Measurements from ENCODE around the gene TRRAP.
A peak's percentile ranks its signal among the peaks of the same experiment; 100 is the strongest.

TRRAP gene

DNA sequence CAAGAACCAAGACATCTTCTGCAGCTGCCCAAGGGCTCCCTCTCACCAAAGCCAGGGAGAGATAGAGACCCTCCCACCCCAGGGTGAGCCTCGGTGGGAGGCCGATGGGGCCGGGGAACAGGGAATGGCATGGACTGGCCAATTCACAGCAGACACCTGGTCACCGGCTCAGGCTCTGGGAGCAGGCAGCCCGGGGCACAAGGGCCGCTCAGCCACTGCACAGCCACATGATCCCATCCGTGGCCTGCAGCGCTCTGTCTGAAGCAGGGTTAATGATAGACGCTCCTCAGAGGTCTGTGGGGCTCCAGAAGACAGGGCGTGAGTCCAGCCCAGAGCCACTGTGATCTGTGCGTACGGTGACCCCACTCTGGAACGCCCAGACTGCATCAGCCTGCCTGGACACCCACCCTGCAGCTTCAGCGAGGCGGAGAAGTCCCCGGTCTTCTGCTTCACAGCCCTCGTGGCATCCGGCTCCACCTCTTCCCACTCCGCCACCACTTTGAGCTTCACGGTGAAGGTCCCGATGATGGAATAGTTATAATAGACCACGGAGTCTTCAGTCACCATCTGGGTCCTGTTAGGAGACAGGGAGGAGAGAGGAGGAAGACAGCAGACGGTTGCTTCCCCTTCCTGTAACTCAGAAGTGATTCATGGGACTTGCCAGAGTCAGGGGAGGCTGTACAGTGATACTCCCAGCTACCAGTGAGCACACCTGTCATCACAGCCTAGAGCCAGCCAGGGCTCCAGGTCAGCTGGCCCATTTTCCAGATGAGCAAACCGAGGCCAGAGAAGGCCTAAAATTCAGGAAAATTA lies 22.5 kb upstream of the TRRAP start:
- Mint-ChIP-seq H3K4me1 (ENCODE audit: low read depth) (peaks cover 10% of the 10 kb centered on the region), H3K27ac (no peak overlapping the region), H3K4me3 (no peak overlapping the region), H3K36me3 (ENCODE audit: low read depth) (no peaks in the 10 kb centered on the region), H3K9me3 (no peaks in the 10 kb centered on the region), H3K27me3 (peaks cover 15% of the 10 kb centered on the region)
- intact Hi-C loops (cut with micrococcal nuclease) = no loop called here

DNA sequence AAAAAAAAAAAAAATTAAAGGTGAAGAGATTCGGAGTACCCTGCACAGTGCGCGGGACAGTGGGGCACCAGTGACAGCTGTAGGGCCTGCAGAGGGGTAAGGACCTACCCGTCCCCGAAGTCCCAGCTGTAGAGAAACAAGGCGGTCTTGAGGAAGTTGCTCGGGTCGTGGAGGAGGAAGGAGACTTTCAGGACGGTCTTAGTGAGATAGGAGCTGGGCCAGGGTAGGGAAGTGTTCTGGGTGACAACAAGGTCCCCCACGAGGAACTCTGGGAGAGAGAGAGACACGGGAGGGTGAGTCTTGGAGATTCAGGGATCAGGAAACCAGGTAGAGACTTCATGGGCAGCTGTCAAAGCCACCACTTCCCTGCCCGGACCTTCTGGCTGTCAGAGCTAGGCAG lies 18.3 kb upstream of the TRRAP start:
- Mint-ChIP-seq H3K27ac (no peak overlapping the region), H3K4me1 (ENCODE audit: low read depth) (peaks cover 24% of the 10 kb centered on the region), H3K9me3 (no peaks in the 10 kb centered on the region), H3K4me3 (no peak overlapping the region), H3K36me3 (ENCODE audit: low read depth) (no peaks in the 10 kb centered on the region), H3K27me3 (peaks cover 33% of the 10 kb centered on the region)
- intact Hi-C loops (cut with micrococcal nuclease) = no loop called here

DNA sequence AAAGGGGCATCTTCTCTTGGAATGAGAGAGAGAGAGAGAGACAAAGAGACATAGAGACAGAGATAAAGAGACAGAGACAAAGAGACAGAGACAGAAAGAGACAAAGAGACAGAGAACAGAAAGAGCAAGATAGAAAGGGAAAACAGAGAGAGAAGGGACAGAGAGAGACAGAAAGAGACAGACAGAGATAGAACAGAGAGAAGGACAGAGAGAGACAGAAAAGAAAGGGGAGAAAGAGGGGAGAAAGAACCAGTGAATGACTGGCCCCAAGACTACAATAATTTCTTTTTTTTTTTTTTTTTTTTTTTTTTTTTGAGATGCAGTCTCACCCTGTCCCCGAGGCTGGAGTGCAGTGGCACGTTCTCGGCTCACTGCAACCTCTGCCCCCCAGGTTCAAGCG lies 16.1 kb upstream of the TRRAP start:
- H3K4me3 Mint-ChIP-seq = no peak overlapping the region
- no peaks in the 10 kb centered on the region for H3K36me3 Mint-ChIP-seq (ENCODE audit: low read depth)
- H3K27ac Mint-ChIP-seq = no peak overlapping the region
- H3K4me1 Mint-ChIP-seq (ENCODE audit: low read depth) = peaks cover 27% of the 10 kb centered on the region
- no peaks in the 10 kb centered on the region for H3K9me3 Mint-ChIP-seq
- intact Hi-C loops (cut with micrococcal nuclease) = no loop called here
- peaks cover 45% of the 10 kb centered on the region for H3K27me3 Mint-ChIP-seq

DNA sequence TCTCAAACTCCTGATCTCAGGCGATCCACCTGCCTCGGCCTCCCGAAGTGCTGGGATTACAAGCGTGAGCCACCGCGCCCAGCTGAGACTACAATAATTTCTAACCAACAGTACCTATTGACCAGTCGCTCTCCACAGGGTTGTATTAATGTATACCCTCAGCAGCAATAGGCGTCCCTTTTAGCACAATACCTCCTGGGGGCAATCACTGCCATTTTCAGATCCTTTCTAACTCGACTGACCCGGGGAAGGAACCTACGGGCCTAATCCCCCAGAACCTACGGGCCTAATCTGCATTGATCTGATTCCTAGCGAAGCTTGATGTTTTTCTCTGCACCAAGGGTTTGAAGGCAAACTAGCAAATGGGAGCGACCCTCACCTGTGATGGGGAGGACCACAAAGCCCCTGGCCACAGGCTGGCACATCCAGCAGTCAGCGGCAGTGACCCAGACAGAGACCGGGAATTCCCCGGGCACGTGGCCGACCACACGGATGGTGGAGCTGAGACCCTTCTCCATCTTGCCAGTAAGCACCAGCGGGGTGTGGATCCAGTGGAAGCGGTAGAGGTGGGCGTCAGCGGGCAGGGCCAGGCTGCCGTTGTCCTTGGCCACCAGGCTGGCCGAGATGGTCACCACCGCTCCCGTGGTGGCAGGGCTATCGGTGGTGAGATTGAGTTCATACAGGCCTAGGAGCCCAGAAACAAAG lies 15.5 kb upstream of the TRRAP start:
- Mint-ChIP-seq H3K4me3 (no peak overlapping the region), H3K27me3 (peaks cover 52% of the 10 kb centered on the region), H3K27ac (no peak overlapping the region), H3K9me3 (no peaks in the 10 kb centered on the region), H3K36me3 (ENCODE audit: low read depth) (no peaks in the 10 kb centered on the region), H3K4me1 (ENCODE audit: low read depth) (peaks cover 27% of the 10 kb centered on the region)
- intact Hi-C loops (cut with micrococcal nuclease) = no loop called here

DNA sequence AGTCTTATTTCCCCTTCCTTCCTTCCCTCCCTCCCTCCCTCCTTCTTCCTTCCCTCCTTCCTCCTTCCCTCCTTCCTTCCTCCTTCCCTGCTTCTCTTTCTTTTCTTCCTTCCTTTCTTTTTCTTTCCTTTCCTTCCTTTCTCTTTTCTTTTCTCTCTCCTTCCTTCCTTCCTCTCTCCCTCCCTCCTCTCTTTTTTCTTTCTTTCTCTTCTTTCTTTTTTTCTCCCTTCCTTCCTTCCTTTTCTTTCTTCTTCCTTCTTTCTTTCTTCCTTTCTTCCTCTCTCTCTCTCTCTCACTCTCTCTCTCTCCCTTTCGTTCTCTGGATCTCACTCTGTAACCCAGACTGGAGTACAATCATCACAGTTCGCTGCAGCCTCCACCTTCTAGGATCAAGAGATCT lies 14.7 kb upstream of the TRRAP start:
- intact Hi-C loops (cut with micrococcal nuclease) = no loop called here
- H3K9me3 Mint-ChIP-seq = no peaks in the 10 kb centered on the region
- no peak overlapping the region for H3K27ac Mint-ChIP-seq
- H3K27me3 Mint-ChIP-seq = peaks cover 53% of the 10 kb centered on the region
- H3K36me3 Mint-ChIP-seq (ENCODE audit: low read depth) = no peaks in the 10 kb centered on the region
- H3K4me1 Mint-ChIP-seq (ENCODE audit: low read depth) = peaks cover 27% of the 10 kb centered on the region
- H3K4me3 Mint-ChIP-seq = no peak overlapping the region

DNA sequence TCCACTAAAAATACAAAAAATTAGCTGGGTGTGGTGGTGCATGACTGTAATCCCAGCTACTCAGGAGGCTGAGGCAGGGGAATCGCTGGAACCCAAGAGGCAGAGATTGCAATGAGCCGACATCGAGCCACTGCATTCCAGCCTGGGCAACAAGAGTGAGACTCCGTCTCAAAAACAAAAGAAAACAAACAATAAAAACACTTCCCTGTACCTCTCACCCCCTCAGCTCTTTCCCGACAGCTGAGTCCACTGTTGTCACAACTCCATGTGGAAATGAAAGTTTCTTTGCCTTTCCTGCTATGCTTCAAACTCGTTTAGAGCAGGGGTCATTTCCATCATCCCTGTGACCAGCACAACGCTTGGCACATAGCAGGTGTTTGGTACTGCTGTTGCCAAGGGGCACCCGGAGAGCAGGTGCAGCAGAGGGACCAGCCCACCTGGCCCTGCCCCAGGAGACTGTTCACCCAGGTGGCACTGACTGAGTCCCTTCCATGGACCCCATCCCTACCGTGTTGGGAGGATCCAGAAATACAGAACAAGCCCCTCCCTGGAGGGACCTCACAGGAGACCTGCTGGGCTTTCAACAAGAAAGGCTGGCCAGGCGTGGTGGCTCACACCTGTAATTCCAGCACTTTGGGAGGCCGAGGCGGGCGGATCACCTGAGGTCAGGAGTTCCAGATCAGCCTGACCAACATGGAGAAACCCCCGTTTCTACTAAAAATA lies 13.4 kb upstream of the TRRAP start:
- Mint-ChIP-seq H3K27me3 (peaks cover 60% of the 10 kb centered on the region), H3K36me3 (ENCODE audit: low read depth) (no peaks in the 10 kb centered on the region), H3K4me1 (ENCODE audit: low read depth) (peaks cover 25% of the 10 kb centered on the region), H3K9me3 (no peaks in the 10 kb centered on the region), H3K4me3 (no peak overlapping the region), H3K27ac (peak overlapping the region; percentile 48)
- intact Hi-C loops (cut with micrococcal nuclease) = no loop called here

DNA sequence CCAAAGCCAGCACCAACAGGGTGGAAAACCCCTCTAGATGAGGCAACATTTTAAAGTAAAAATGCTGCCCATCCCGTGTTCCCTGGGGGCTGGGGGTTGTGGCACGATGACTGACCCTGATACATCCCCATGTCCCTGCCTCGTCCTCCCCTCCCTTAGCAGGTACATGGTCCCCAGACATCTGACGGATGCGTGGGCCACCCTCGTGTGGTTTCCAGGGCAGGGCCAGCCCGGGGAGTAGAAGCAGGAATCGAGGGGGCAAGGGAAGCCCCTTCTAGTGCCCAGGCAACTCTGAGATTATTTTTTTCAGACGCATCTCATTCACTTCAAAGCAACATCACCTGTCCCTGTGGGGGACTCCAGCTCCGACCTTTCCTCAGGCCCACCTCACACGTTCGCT lies 12.0 kb upstream of the TRRAP start:
- H3K27me3 Mint-ChIP-seq = peaks cover 69% of the 10 kb centered on the region
- no peaks in the 10 kb centered on the region for H3K9me3 Mint-ChIP-seq
- no peak overlapping the region for H3K4me3 Mint-ChIP-seq
- H3K36me3 Mint-ChIP-seq (ENCODE audit: low read depth) = no peaks in the 10 kb centered on the region
- peaks cover 30% of the 10 kb centered on the region for H3K4me1 Mint-ChIP-seq (ENCODE audit: low read depth)
- intact Hi-C loops (cut with micrococcal nuclease) = no loop called here
- no peak overlapping the region for H3K27ac Mint-ChIP-seq

DNA sequence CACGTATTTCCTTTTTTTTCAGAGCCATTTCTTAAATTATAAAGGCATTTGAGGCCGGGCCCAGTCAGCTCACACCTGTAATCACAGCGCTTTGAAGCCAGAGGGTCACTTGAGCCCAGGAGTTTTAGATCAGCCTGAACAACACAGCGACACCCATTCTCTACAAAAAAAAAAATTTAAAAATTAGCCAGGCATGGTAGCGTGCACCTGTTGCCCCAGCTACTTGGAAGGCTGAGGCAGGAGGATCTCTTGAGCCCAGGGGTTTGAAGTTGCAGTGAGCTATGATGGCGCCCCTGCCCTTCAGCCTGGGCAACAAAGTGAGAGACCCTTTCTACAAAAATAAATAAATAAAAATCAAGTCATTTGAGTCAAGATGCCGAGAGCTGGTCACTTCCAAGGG lies 11.6 kb upstream of the TRRAP start:
- no peaks in the 10 kb centered on the region for H3K36me3 Mint-ChIP-seq (ENCODE audit: low read depth)
- H3K27ac Mint-ChIP-seq = no peak overlapping the region
- H3K4me1 Mint-ChIP-seq (ENCODE audit: low read depth) = peaks cover 30% of the 10 kb centered on the region
- intact Hi-C loops (cut with micrococcal nuclease) = no loop called here
- peaks cover 71% of the 10 kb centered on the region for H3K27me3 Mint-ChIP-seq
- H3K4me3 Mint-ChIP-seq = no peak overlapping the region
- H3K9me3 Mint-ChIP-seq = no peaks in the 10 kb centered on the region

DNA sequence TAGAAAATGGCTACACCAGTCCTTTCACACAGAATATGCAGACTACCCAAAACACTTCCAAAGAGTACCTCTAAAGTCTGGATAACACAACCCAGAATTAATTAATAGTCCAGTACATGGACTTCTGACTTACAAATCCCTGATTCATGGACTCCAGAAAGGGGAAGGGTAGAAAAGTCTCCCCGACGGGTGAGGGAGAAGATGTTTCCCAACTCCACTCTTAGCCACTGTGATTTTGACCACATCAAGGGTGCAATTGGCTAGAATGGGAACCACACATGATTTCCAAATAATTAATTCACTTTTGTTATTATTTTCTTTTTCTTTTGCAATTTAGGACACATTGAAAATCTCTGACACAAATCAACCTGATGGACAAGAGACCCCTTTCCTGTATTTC lies 9.9 kb upstream of the TRRAP start:
- H3K27ac Mint-ChIP-seq = no peak overlapping the region
- H3K27me3 Mint-ChIP-seq = peaks cover 67% of the 10 kb centered on the region
- intact Hi-C loops (cut with micrococcal nuclease) = no loop called here
- H3K4me1 Mint-ChIP-seq (ENCODE audit: low read depth) = peaks cover 30% of the 10 kb centered on the region
- H3K9me3 Mint-ChIP-seq = no peaks in the 10 kb centered on the region
- H3K4me3 Mint-ChIP-seq = no peak overlapping the region
- H3K36me3 Mint-ChIP-seq (ENCODE audit: low read depth) = no peaks in the 10 kb centered on the region

DNA sequence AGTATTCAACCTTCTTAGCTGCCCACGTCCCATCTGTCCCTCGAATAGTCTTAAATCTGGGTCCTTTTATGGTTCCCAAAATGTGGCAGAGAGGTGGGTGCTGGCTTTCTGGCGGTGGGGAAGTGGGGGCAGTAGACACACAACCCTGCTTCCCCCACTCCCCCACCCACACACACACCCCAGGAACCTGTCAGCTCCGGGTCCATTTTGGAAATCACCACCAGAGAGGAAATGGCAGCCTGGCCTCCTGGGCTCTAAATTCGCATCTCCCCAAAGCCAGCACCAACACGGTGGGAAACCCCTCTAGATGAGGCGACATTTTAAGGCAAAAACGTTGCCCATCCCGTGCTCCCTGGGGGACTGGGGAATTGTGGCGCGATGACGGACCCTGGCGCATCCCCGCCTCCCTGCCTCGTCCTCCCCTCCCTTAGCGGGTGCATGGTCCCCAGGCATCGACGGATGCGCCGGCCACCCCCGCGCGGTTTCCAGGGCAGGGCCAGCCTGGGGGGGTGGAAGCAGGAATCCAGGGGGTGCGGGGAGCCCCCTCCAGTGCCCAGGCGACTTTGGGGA lies 9.2 kb upstream of the TRRAP start:
- Mint-ChIP-seq H3K4me1 (ENCODE audit: low read depth) (peaks cover 24% of the 10 kb centered on the region), H3K36me3 (ENCODE audit: low read depth) (no peaks in the 10 kb centered on the region), H3K9me3 (no peaks in the 10 kb centered on the region), H3K27me3 (peaks cover 68% of the 10 kb centered on the region), H3K4me3 (peak overlapping the region; percentile 49), H3K27ac (no peak overlapping the region)
- intact Hi-C loops (cut with micrococcal nuclease) = no loop called here

DNA sequence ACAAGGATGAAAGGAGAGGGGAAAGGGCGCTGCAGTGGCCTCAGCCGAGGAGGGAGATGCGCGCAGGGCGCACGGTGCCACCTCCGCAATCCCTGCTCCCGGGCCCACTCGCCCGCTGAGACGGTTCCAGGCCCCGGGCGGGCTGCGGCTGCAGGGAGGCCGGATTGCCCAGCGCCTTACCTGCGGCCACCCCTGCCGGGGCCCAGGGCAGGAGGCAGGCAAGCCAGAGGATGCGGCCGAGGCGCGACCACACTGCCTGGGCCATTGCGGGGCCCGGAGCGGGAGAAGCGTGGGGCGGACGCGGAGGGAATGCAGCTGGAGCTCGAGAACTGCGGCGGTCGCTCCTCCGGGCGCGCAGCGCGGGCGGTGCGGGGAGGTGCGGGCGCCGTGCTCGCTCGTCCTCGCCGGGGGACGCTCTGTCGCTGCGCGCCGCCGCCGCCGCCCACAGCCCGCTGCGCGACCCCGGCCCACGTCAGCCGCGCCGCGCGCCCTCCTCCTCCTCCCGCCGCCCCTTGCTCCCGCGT lies 8.7 kb upstream of the TRRAP start, which contains the start of gene TMEM130:
TMEM130 (minus strand) TSS at position 418 of the 524 bp plus-strand sequence; CDS start at position 265, 153 bp downstream.
- H3K9me3 Mint-ChIP-seq = no peaks in the 10 kb centered on the region
- peaks cover 65% of the 10 kb centered on the region for H3K27me3 Mint-ChIP-seq
- H3K36me3 Mint-ChIP-seq (ENCODE audit: low read depth) = no peaks in the 10 kb centered on the region
- H3K27ac Mint-ChIP-seq = peak within 1 kb of the TSS; percentile 78
- H3K4me3 Mint-ChIP-seq = peak within 1 kb of the TSS; percentile 79
- intact Hi-C loops (cut with micrococcal nuclease) = loop anchor here (5.0 to 10.0 kb wide), 2 partner anchors 585 to 747 kb away; partner anchors contain the start of gene BRI3
- H3K4me1 Mint-ChIP-seq (ENCODE audit: low read depth) = peaks cover 20% of the 10 kb centered on the region

DNA sequence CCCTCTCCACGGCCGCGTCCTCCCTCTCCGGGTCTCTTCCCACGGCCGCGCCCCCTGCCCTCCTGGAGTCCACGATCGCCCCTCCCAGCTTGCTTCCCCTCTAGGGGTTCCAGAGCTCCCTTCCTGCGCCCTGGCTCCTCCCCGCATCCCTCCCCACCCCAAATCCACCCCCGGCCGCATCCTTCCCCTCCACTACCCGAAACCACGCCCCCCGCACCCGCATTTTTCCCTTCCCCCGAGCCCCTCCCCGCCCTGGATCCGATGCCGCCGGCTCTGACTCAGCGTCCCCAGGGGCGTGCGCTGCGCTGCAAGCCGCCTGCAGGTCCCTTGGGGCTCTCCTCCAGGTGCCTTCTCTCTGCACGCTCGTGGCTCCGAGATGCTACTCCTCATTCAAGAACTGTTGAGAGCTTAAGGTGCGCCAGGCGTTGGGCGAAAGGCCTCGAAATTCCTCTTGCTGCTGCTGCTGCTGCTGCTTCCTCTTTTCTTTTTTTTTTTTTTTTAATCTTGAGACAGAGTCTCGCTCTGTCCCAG lies 8.1 kb upstream of the TRRAP start:
- Mint-ChIP-seq H3K27ac (peak overlapping the region; percentile 78), H3K4me3 (peak overlapping the region; percentile 79), H3K9me3 (no peaks in the 10 kb centered on the region), H3K4me1 (ENCODE audit: low read depth) (peaks cover 14% of the 10 kb centered on the region), H3K36me3 (ENCODE audit: low read depth) (no peaks in the 10 kb centered on the region), H3K27me3 (peaks cover 64% of the 10 kb centered on the region)
- intact Hi-C loops (cut with micrococcal nuclease) = loop anchor here (5.0 to 10.0 kb wide), 2 partner anchors 585 to 748 kb away; partner anchors contain the start of gene BRI3

DNA sequence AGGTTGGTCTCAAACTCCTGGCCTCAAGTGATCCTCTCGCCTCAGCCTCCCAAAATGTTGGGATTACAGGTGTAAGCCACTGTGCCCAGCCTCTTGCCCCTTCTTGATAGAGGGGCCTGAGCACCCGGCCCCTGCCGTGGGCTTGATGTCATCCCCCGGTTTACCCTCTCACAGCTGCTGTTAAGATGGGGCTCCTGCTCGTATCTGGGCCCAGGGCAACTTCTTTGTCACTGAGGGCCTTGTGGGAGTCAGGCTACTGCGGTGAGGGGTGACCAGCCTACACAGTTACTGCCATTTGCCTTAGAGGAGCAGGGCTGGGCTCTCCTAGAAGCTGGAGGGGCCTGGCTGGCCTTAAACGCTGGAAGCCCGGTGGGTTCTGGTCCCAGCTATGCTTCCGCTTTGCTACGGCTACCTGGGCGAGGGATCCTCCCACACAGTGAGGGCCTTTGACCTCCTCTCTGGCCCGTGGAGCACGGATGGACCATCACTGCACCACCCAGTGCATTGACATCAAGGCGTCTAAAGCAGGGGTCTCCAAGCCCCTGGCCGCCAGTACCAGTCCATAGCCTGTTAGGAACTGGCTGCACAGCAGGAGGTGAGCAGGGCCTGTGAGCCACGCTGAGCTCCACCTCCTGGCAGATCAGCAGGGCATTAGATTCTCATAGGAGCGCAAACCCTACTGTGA lies 7.4 kb upstream of the TRRAP start:
- H3K27ac Mint-ChIP-seq = peak overlapping the region; percentile 78
- peaks cover 13% of the 10 kb centered on the region for H3K4me1 Mint-ChIP-seq (ENCODE audit: low read depth)
- H3K9me3 Mint-ChIP-seq = no peaks in the 10 kb centered on the region
- peak overlapping the region; percentile 79 for H3K4me3 Mint-ChIP-seq
- H3K27me3 Mint-ChIP-seq = peaks cover 62% of the 10 kb centered on the region
- intact Hi-C loops (cut with micrococcal nuclease) = loop anchor here (5.0 to 10.0 kb wide), 2 partner anchors 586 to 749 kb away; partner anchors contain the start of gene BRI3
- H3K36me3 Mint-ChIP-seq (ENCODE audit: low read depth) = no peaks in the 10 kb centered on the region
